SK-N-SH (cell line): ENCODE measurements around the gene ZNF106. TPM values are rescaled to one million over a fixed set of nuclear protein-coding genes. Genes with fewer than 3 reads are reported as not detected.

Experiments
- CTCF ChIA-PET: fragments of 300-600, 350-600 bp; formaldehyde crosslinking; extraction: SDS; loops from one replicate; lab custom pipeline; 2021; lab: Yijun Ruan, JAX
- POLR2A ChIA-PET: fragments of 350-600 bp; sonication (Branson Sonifier 250); formaldehyde crosslinking; extraction: SDS; loops from one replicate; lab custom pipeline; 2020; ENCODE audit warnings: antibody characterized with exemption, inconsistent platforms; lab: Yijun Ruan, JAX
- DNase-seq: peaks from one replicate; pipeline ENCODE4 v3.0.0; 2012
- H2AFZ ChIP-seq: fragments of 200-600 bp; sonication (generic); 2 replicates; pipeline ENCODE4 v1.8.1; 2016; ENCODE audit warnings: antibody characterized with exemption, mild to moderate bottlenecking, low read depth
- H3F3A ChIP-seq: fragments of 200-600 bp; sonication (generic); replicated peaks from 2 replicates; pipeline ENCODE3; 2016; ENCODE audit warnings: antibody characterized with exemption, mild to moderate bottlenecking; ENCODE audit not compliant: insufficient read depth
- H3K27ac ChIP-seq, 2 experiments: fragments of 200-500 bp in 1 of 2; fragments of 200-600 bp in 1 of 2; sonication (Bioruptor generic) in 1 of 2; sonication (generic), shearing (Covaris generic) in 1 of 2; 2 replicates each; pipeline versions ENCODE4 v1.5.1 to v1.6.1; 2014 to 2016; ENCODE audit warnings: low read depth in 2 of 2, inconsistent platforms in 1 of 2, low read length in 1 of 2, mild to moderate bottlenecking in 1 of 2, mixed read lengths in 1 of 2
- H3K27me3 ChIP-seq: fragments of 200-600 bp; sonication (generic), shearing (Covaris generic); 2 replicates; pipeline ENCODE4 v1.6.1; 2016; ENCODE audit warnings: mixed run types; ENCODE audit not compliant: insufficient read depth
- H3K36me3 ChIP-seq, 2 experiments: fragments of 200-500 bp in 1 of 2; fragments of 200-600 bp in 1 of 2; sonication (Bioruptor generic) in 1 of 2; sonication (generic) in 1 of 2; replicated peaks in 1 of 2; 2 replicates each; pipeline versions ENCODE3 to v1.5.1; 2014 to 2016; ENCODE audit warnings: low read length in 1 of 2, mild to moderate bottlenecking in 1 of 2; ENCODE audit not compliant: insufficient read depth in 2 of 2, control insufficient read depth in 1 of 2
- H3K4me1 ChIP-seq, 2 experiments: fragments of 200-500 bp in 1 of 2; fragments of 200-600 bp in 1 of 2; sonication (Bioruptor generic) in 1 of 2; sonication (generic), shearing (Covaris generic) in 1 of 2; 2 replicates each; pipeline versions ENCODE4 v1.5.1 to v1.6.1; 2014 to 2016; ENCODE audit warnings: low read depth in 1 of 2, low read length in 1 of 2, mixed run types in 1 of 2; ENCODE audit not compliant: insufficient read depth in 2 of 2, control insufficient read depth in 1 of 2
- H3K4me2 ChIP-seq: fragments of 200-600 bp; sonication (generic), shearing (Covaris generic); 2 replicates; pipeline ENCODE4 v1.6.1; 2017; ENCODE audit warnings: mixed run types
- H3K4me3 ChIP-seq, 2 experiments: fragments of 200-500 bp in 1 of 2; fragments of 200-600 bp in 1 of 2; sonication (Bioruptor generic) in 1 of 2; sonication (generic), shearing (Covaris generic) in 1 of 2; 2 replicates each; pipeline versions ENCODE4 v1.5.1 to v1.8.1; 2014 to 2016; ENCODE audit warnings: low read depth in 2 of 2, inconsistent platforms in 1 of 2, low read length in 1 of 2, mild to moderate bottlenecking in 1 of 2, mixed read lengths in 1 of 2, moderate library complexity in 1 of 2
- H3K79me2 ChIP-seq: fragments of 200-600 bp; sonication (generic); 2 replicates; pipeline ENCODE4 v1.8.1; 2017; ENCODE audit warnings: mild to moderate bottlenecking; ENCODE audit not compliant: insufficient read depth
- H3K9ac ChIP-seq: fragments of 200-600 bp; sonication (generic); 2 replicates; pipeline ENCODE4 v1.6.1; 2017; ENCODE audit warnings: mixed run types
- H3K9me2 ChIP-seq: fragments of 200-600 bp; sonication (generic); 2 replicates; pipeline ENCODE4 v1.6.1; 2017; ENCODE audit warnings: mixed run types
- H3K9me3 ChIP-seq: fragments of 200-600 bp; sonication (generic); 2 replicates; pipeline ENCODE4 v1.6.1; 2017; ENCODE audit warnings: mixed run types, mild to moderate bottlenecking, moderate library complexity
- H4K20me1 ChIP-seq: fragments of 200-600 bp; sonication (generic); 2 replicates; pipeline ENCODE4 v1.6.1; 2017; ENCODE audit warnings: mild to moderate bottlenecking, mixed run types; ENCODE audit not compliant: insufficient read depth
- CHD2 ChIP-seq: fragments of 150-350 bp; IDR thresholded peaks from 2 replicates; pipeline ENCODE4 v1.6.1; 2018; ENCODE audit warnings: low read length; ENCODE audit not compliant: partially characterized antibody
- ELF1 ChIP-seq: IDR thresholded peaks from 2 replicates; pipeline ENCODE4 v1.4.0; 2012
- EP300 ChIP-seq, 2 experiments: IDR thresholded peaks; 2 replicates each; pipeline versions ENCODE4 v1.4.0 to v1.6.1; 2012; ENCODE audit warnings: borderline replicate concordance in 1 of 2, low read depth in 1 of 2, low read length in 1 of 2
- FOXM1 ChIP-seq: IDR thresholded peaks from 2 replicates; pipeline ENCODE4 v1.4.0; 2012; ENCODE audit warnings: low read depth, mild to moderate bottlenecking
- GABPA ChIP-seq: IDR thresholded peaks from 2 replicates; pipeline ENCODE4 v1.4.0; 2012; ENCODE audit warnings: low read depth, mild to moderate bottlenecking
- IRF3 ChIP-seq: fragments of 150-350 bp; IDR thresholded peaks from 2 replicates; pipeline ENCODE4 v1.6.1; 2016; ENCODE audit warnings: mild to moderate bottlenecking, low read depth, low read length
- MEF2A ChIP-seq: IDR thresholded peaks from 2 replicates; pipeline ENCODE4 v1.4.0; 2012; ENCODE audit warnings: low read depth, borderline replicate concordance
- MXI1 ChIP-seq: IDR thresholded peaks from 2 replicates; pipeline ENCODE4 v1.6.1; 2012; ENCODE audit warnings: mild to moderate bottlenecking, low read depth, low read length, improper control_type of control experiment
- NFIC ChIP-seq: IDR thresholded peaks from 2 replicates; pipeline ENCODE4 v1.4.0; 2012; ENCODE audit warnings: borderline replicate concordance
- RAD21 ChIP-seq: IDR thresholded peaks from 2 replicates; pipeline ENCODE4 v1.6.1; 2012; ENCODE audit warnings: mild to moderate bottlenecking, low read length
- RCOR1 ChIP-seq: fragments of 150-350 bp; IDR thresholded peaks from 2 replicates; pipeline ENCODE4 v1.6.1; 2017; ENCODE audit warnings: antibody characterized with exemption, low read length
- RFX5 ChIP-seq: IDR thresholded peaks from 2 replicates; pipeline ENCODE4 v1.6.1; 2012; ENCODE audit warnings: mild to moderate bottlenecking, improper control_type of control experiment, low read length
- SIN3A ChIP-seq: IDR thresholded peaks from 2 replicates; pipeline ENCODE4 v1.6.1; 2012; ENCODE audit warnings: low read depth, mild to moderate bottlenecking, low read length, moderate library complexity, borderline replicate concordance
- TCF12 ChIP-seq: IDR thresholded peaks from 2 replicates; pipeline ENCODE4 v1.4.0; 2012
- TEAD4 ChIP-seq: IDR thresholded peaks from 2 replicates; pipeline ENCODE4 v1.4.0; 2012; ENCODE audit warnings: mild to moderate bottlenecking, borderline replicate concordance; ENCODE audit not compliant: insufficient read depth
- USF1 ChIP-seq: IDR thresholded peaks from 2 replicates; pipeline ENCODE4 v1.4.0; 2012; ENCODE audit warnings: low read depth, borderline replicate concordance
- USF2 ChIP-seq: fragments of 150-350 bp; IDR thresholded peaks from 2 replicates; pipeline ENCODE4 v1.6.1; 2017; ENCODE audit warnings: antibody characterized with exemption, low read length, low read depth, borderline replicate concordance
- ZBTB33 ChIP-seq: IDR thresholded peaks from 2 replicates; pipeline ENCODE4 v1.4.0; 2012; ENCODE audit warnings: low read depth, borderline replicate concordance
- WGBS: methylation state at CpG from one replicate; pipeline ENCODE4 v1.1.6; 2017; ENCODE audit warnings: low lambda C conversion rate; 5-methylcytosine and 5-hydroxymethylcytosine counted together
- polyA plus RNA-seq, 3 experiments: library from polyadenylated mRNA; depleted of rRNA; stranded (reverse); fragments of >200 nt; gene quantifications; 2 replicates each; pipeline ENCODE4 v1.2.3, GENCODE V29; 2012
- TF ChIP-seq, protein P1 (sequence below): fragments of 200-600 bp; sonication (generic); IDR thresholded peaks from 2 replicates; pipeline ENCODE4 v1.6.1; 2017; ENCODE audit warnings: antibody characterized with exemption, mild to moderate bottlenecking, moderate library complexity

Gene ZNF106
- polyA plus RNA-seq, 1 of the 3 experiments (the other 2 are of a cell fraction) = 8.9 TPM

DNA sequence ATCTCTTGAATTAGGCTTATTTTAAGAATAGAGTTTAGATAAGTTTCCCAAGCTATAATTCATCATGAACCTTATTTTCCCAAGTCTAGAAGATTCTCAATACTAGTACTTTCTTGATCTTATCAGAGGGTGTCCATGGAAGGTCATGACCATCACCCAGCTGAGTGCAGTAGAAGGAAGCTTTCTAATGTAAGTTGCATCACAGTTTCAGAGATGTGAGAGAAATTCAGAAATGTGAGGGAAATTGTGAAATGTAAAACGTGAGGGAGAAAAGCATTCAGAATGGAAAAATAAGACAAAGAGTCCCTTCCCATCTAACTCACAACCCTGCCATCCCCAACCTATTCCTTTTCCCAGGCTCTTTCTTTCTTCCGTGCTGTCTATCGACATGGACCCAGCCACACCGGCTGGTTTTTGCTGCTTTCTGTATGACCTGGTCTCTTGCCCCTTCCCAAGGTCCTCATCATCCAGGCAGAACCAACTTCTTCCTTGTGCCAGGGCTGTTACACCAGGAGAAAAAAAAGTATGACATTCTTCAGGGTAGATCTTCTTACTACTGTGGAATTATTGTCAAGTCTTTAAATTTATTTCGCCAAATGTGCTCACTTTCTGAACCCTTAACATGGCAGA lies 124.9 kb downstream of the ZNF106 start:
- Histone ChIP-seq H2AFZ (no peak overlapping the region), H3K9ac (no peak overlapping the region)
- CTCF ChIA-PET = interaction anchor here (1.4 kb wide), 1 partner anchor 20 kb away, joined by 3 read pairs; no protein-coding TSS in a partner anchor
- POLR2A ChIA-PET = no interaction called here
- WGBS = 79% methylated on average over 5 of the region's 5 CpGs
- no peak for TF ChIP-seq NFIC
- TF ChIP-seq MEF2A = no peak
- TF ChIP-seq, all 33 proteins: peak for 0
- no peaks in the 10 kb centered on the region for H3K36me3 ChIP-seq
- no peaks in the 10 kb centered on the region for H3K4me1 ChIP-seq
- no peak for DNase-seq
- H3K79me2 ChIP-seq = no peaks in the 10 kb centered on the region
- no peaks in the 10 kb centered on the region for H3K9me2 ChIP-seq
- H3K4me3 ChIP-seq = no peak overlapping the region
- H3K27ac ChIP-seq = no peak overlapping the region
- H3K9me3 ChIP-seq = no peaks in the 10 kb centered on the region
- no peaks in the 10 kb centered on the region for H3F3A ChIP-seq
- no peak overlapping the region for H3K4me2 ChIP-seq
- no peaks in the 10 kb centered on the region for H4K20me1 ChIP-seq
- no peaks in the 10 kb centered on the region for H3K27me3 ChIP-seq

DNA sequence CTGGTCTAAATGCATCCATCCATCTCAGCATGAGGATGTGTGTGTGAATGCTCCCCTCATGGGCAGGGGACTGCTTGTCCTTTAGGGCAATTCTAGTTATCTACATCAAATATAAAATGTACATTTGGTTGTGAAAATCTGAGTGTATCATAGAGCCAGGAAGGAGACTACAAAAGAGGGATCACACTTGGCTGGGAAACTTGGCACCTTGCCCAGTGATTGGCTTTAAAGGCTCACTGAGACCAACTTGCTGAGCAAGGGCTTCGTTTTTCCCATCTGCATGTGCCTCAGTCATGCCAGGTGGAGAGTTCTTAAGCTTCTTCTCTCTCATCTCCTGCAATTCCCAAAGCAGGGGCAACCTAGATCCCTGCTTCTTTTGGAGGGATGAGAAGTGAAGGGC lies 126.4 kb downstream of the ZNF106 start:
- no peak for DNase-seq
- H3K79me2 ChIP-seq = no peaks in the 10 kb centered on the region
- H3K4me1 ChIP-seq = no peaks in the 10 kb centered on the region
- H3K4me2 ChIP-seq = no peak overlapping the region
- CTCF ChIA-PET = interaction anchor here (1.4 kb wide), 1 partner anchor 21 kb away, joined by 3 read pairs; no protein-coding TSS in a partner anchor
- H3F3A ChIP-seq = no peaks in the 10 kb centered on the region
- no peak overlapping the region for H3K27ac ChIP-seq
- no peaks in the 10 kb centered on the region for H3K9me2 ChIP-seq
- no peak overlapping the region for H3K9ac ChIP-seq
- POLR2A ChIA-PET = no interaction called here
- no peaks in the 10 kb centered on the region for H3K27me3 ChIP-seq
- H4K20me1 ChIP-seq = no peaks in the 10 kb centered on the region
- H3K36me3 ChIP-seq = no peaks in the 10 kb centered on the region
- WGBS = 0% methylated on average over 1 of the region's 1 CpG
- no peaks in the 10 kb centered on the region for H3K9me3 ChIP-seq
- TF ChIP-seq ELF1 = no peak
- TF ChIP-seq MEF2A = no peak
- TF ChIP-seq FOXM1 = no peak
- no peak for TF ChIP-seq RCOR1
- TF ChIP-seq RAD21 = no peak
- no peak for TF ChIP-seq RFX5
- TF ChIP-seq EP300 (IDR thresholded peaks at IDR 0.05; ENCODE audit: borderline replicate concordance in 1 of 2, low read depth in 1 of 2, low read length in 1 of 2) = no peak
- TF ChIP-seq IRF3 = no peak
- TF ChIP-seq CHD2 = no peak
- TF ChIP-seq USF2 = no peak
- no peak for TF ChIP-seq USF1
- TF ChIP-seq TCF12 = no peak
- TF ChIP-seq, protein P1, sequence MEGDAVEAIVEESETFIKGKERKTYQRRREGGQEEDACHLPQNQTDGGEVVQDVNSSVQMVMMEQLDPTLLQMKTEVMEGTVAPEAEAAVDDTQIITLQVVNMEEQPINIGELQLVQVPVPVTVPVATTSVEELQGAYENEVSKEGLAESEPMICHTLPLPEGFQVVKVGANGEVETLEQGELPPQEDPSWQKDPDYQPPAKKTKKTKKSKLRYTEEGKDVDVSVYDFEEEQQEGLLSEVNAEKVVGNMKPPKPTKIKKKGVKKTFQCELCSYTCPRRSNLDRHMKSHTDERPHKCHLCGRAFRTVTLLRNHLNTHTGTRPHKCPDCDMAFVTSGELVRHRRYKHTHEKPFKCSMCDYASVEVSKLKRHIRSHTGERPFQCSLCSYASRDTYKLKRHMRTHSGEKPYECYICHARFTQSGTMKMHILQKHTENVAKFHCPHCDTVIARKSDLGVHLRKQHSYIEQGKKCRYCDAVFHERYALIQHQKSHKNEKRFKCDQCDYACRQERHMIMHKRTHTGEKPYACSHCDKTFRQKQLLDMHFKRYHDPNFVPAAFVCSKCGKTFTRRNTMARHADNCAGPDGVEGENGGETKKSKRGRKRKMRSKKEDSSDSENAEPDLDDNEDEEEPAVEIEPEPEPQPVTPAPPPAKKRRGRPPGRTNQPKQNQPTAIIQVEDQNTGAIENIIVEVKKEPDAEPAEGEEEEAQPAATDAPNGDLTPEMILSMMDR = no peak
- no peak for TF ChIP-seq MXI1
- no peak for TF ChIP-seq ZBTB33
- TF ChIP-seq TEAD4 = no peak
- TF ChIP-seq GABPA = no peak
- TF ChIP-seq SIN3A = no peak
- H2AFZ ChIP-seq = no peak overlapping the region
- no peak overlapping the region for H3K4me3 ChIP-seq
